Left ventricle myocardium inferior (tissue), 1 donor: Measurements from ENCODE around the gene ANO7. TPM values are rescaled to one million over a fixed set of nuclear protein-coding genes. Genes with fewer than 3 reads are reported as not detected.

Experiments used
- DNase-seq: peaks from one replicate; pipeline ENCODE4 v3.0.0-alpha.2; 2020
- H3K27ac ChIP-seq: fragments of 200-600 bp; replicated peaks from 2 replicates; pipeline ENCODE4 v1.8.0; 2021
- H3K27me3 ChIP-seq: fragments of 200-600 bp; 2 replicates; pipeline ENCODE4 v1.8.0; 2021; ENCODE audit warnings: low read depth
- H3K36me3 ChIP-seq: fragments of 200-600 bp; 2 replicates; pipeline ENCODE4 v1.8.0; 2021
- H3K4me1 ChIP-seq: fragments of 200-600 bp; 2 replicates; pipeline ENCODE4 v1.8.0; 2021
- H3K4me3 ChIP-seq: fragments of 200-600 bp; 2 replicates; pipeline ENCODE4 v1.8.0; 2021; ENCODE audit warnings: mild to moderate bottlenecking, moderate library complexity
- H3K9me3 ChIP-seq: fragments of 200-600 bp; replicated peaks from 2 replicates; pipeline ENCODE4 v1.8.0; 2021
- CTCF ChIP-seq: fragments of 200-600 bp; IDR thresholded peaks from 2 replicates; pipeline ENCODE4 v1.8.0; 2021; ENCODE audit warnings: antibody characterized with exemption, mild to moderate bottlenecking, borderline replicate concordance
- intact Hi-C: fragments of 100-400 bp; cut with micrococcal nuclease; formaldehyde crosslinking; loops from one replicate; pipeline ENCODE4 v1.11.0; 2022
- long read RNA-seq: library from polyadenylated mRNA; unstranded; transcript quantifications from one replicate; pipeline ENCODE4 v2.0.0, GENCODE V29; 2021
- total RNA-seq: library from RNA; stranded (reverse); fragmentation: NEBNext Ultra II Directional; extraction: Animal tissue kit (Norgen Biotek cat#: 25700); gene quantifications from one replicate; pipeline ENCODE4 v1.2.1, GENCODE V29; 2021
- donor health status: DM: no; HTN: yes; CAD: no; lungs with severe emphysema.

The ANO7 gene
- total RNA-seq, result 0.80 TPM
- long read RNA-seq, partial matches to known transcripts, result 0 of 1 reads
- long read RNA-seq, other reads (novel, unspliced or antisense), result 1 of 1 reads

- H3K4me3 ChIP-seq, result no peak within 1 kb of the TSS
- peaks cover 10% of the 10 kb centered on the region for H3K36me3 ChIP-seq
- intact Hi-C loops, result no loop called here
- no peaks in the 10 kb centered on the region for H3K9me3 ChIP-seq
- H3K27ac ChIP-seq, result no peak within 1 kb of the TSS
- TF ChIP-seq CTCF, result no peak
- H3K4me1 ChIP-seq, result no peaks in the 10 kb centered on the region
- DNase-seq, result no peak
- peaks cover 7% of the 10 kb centered on the region for H3K27me3 ChIP-seq
These were observed at the start of gene ANO7 for GRCh38 chr2:241188361-241189092. Gene ANO7 (plus strand): TSS chr2:241188677. CDS start chr2:241190064, 1,387 bp downstream.

GRCh38 chr2:241139531-241140444, 48.7 kb upstream of the ANO7 start:
- Histone ChIP-seq H3K27me3 (no peaks in the 10 kb centered on the region), H3K9me3 (no peaks in the 10 kb centered on the region), H3K4me3 (no peak overlapping the region), H3K27ac (no peak overlapping the region), H3K4me1 (no peaks in the 10 kb centered on the region), H3K36me3 (no peaks in the 10 kb centered on the region)
- DNase-seq, result no peak
- TF ChIP-seq CTCF, result no peak
- intact Hi-C loops, result no loop called here

GRCh38 chr2:241140445-241140840, 48.0 kb upstream of the ANO7 start:
- no peak for TF ChIP-seq CTCF
- intact Hi-C loops, result no loop called here

GRCh38 chr2:241141214-241141770, 47.2 kb upstream of the ANO7 start:
- H3K4me1 ChIP-seq, result no peaks in the 10 kb centered on the region
- no peaks in the 10 kb centered on the region for H3K9me3 ChIP-seq
- DNase-seq, result no peak
- no peak overlapping the region for H3K4me3 ChIP-seq
- no peak for TF ChIP-seq CTCF
- no peaks in the 10 kb centered on the region for H3K27me3 ChIP-seq
- H3K36me3 ChIP-seq, result no peaks in the 10 kb centered on the region
- H3K27ac ChIP-seq, result no peak overlapping the region
- intact Hi-C loops, result no loop called here

More at GRCh38 chr2:241140445-241140840, 48.0 kb upstream of the ANO7 start:
- no peaks in the 10 kb centered on the region for H3K27me3 ChIP-seq
- no peaks in the 10 kb centered on the region for H3K4me1 ChIP-seq
- no peaks in the 10 kb centered on the region for H3K9me3 ChIP-seq
- H3K4me3 ChIP-seq, result no peak overlapping the region
- no peak overlapping the region for H3K27ac ChIP-seq
- H3K36me3 ChIP-seq, result no peaks in the 10 kb centered on the region
- no peak for DNase-seq

GRCh38 chr2:241142063-241142462, 46.4 kb upstream of the ANO7 start:
- DNase-seq, result no peak
- no peaks in the 10 kb centered on the region for H3K9me3 ChIP-seq
- no peak overlapping the region for H3K4me3 ChIP-seq
- H3K27me3 ChIP-seq, result no peaks in the 10 kb centered on the region
- no peaks in the 10 kb centered on the region for H3K4me1 ChIP-seq
- intact Hi-C loops, result no loop called here
- TF ChIP-seq CTCF, result no peak
- no peaks in the 10 kb centered on the region for H3K36me3 ChIP-seq
- H3K27ac ChIP-seq, result no peak overlapping the region
